ENCODE results near the gene RPL35. TPM values are rescaled to one million over a fixed set of nuclear protein-coding genes. Genes with fewer than 3 reads are reported as not detected.

RPL35 gene
- total and polyA plus RNA-seq, 9 donors = 752 to 7,796 (median 2,205) TPM

DNA sequence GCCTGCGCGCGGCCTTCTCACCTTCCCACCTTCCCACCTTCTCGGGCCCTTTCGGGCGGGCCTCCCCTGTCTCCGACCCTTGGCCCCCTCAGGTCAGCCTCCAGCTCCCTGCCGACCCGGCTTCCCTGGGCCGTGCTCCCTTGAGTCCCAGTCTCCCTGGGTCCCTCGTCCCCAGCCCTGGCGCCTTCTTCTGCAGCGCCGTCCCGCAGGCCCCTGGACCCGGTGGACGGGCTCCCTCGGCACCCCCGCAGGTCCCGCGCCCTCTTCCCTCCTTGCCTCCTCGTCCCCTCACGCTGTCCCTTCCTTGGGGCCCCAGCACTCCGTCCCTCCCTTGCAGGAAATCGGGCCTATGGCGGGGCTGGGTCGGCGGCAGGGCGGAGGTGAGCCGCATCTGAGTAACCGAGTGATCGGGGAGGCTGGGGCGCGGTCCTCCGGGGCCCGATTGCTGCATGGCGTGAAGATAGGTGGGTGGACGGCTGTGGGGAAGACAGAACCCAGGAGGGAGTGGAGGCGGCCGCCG, 7.8 kb upstream of the RPL35 start:
- intact Hi-C loops (cut with DNase I) = loop anchor here in 1 of 4 donors (10.0 kb wide), 1 partner anchor 275 kb away; the partner anchor contains the start of gene SCAI
- H3K27ac ChIP-seq = peak overlapping the region; percentile 10 to 79
- peak overlapping the region; percentile 81 for H3K4me3 ChIP-seq
- no peaks in the 10 kb centered on the region for H3K36me3 ChIP-seq
- TF ChIP-seq, protein P1, sequence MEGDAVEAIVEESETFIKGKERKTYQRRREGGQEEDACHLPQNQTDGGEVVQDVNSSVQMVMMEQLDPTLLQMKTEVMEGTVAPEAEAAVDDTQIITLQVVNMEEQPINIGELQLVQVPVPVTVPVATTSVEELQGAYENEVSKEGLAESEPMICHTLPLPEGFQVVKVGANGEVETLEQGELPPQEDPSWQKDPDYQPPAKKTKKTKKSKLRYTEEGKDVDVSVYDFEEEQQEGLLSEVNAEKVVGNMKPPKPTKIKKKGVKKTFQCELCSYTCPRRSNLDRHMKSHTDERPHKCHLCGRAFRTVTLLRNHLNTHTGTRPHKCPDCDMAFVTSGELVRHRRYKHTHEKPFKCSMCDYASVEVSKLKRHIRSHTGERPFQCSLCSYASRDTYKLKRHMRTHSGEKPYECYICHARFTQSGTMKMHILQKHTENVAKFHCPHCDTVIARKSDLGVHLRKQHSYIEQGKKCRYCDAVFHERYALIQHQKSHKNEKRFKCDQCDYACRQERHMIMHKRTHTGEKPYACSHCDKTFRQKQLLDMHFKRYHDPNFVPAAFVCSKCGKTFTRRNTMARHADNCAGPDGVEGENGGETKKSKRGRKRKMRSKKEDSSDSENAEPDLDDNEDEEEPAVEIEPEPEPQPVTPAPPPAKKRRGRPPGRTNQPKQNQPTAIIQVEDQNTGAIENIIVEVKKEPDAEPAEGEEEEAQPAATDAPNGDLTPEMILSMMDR (IDR thresholded peaks at IDR 0.05) = no peak
- TF ChIP-seq POLR2A (IDR thresholded peaks at IDR 0.05) (no peak), EP300 (IDR thresholded peaks at IDR 0.05) (no peak)
- H3K4me1 ChIP-seq (ENCODE audit: insufficient read depth) = peaks cover 14% of the 10 kb centered on the region
- peak in 1 of 5 donors; percentile 45 for DNase-seq
- H3K9me3 ChIP-seq = no peaks in the 10 kb centered on the region
- no peaks in the 10 kb centered on the region for H3K27me3 ChIP-seq
- 1% methylated on average over 40 to 41 of the region's 41 CpGs for WGBS, 3 donors

DNA sequence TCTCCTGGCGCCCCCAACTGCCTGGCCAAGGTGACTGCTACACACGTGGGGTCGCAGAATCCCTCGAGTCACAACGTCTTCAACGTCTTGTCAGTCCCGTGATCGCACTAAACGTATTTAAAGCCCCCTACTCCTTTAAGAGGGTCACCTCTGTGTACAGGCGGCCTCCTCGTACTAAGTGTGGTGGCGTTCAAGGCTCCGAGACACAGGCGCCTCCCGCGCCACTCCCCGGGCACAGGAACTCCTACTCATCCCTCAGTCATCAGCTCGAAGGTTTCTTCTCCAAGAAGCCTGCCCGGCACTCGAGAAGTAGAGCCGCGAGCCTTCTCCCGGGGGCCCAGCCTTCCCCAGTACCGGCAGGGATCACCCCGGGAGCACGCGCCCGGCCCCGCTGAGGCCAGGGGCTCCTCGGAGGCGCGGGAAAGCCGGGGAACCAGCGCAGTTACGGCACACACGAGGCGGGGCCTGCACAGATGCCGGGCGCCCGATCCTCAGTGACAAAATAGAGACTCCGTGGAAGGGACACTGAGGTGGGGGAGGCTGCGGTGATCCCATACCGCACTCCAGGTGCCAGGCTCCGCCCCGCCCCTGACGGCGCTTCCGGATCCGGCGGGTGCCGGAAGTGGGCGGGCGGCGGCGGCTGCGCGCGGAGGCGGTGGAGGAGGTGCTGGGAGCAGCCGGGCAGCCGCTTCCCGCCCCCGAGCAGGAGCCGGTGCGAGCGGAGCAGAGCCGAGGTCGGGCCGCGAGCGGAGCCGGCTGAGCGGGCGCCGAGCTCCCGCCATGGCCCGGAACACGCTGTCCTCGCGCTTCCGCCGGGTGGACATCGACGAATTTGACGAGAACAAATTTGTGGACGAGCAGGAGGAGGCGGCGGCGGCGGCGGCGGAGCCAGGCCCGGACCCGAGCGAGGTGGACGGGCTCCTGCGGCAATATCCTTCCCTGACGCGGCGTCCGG, 7.0 kb upstream of the RPL35 start:
- TF ChIP-seq EP300 (IDR thresholded peaks at IDR 0.05) (no peak), POLR2A (IDR thresholded peaks at IDR 0.05) (peak; percentile 94)
- TF ChIP-seq, protein P1 (IDR thresholded peaks at IDR 0.05) = no peak
- WGBS, 3 donors = 0 to 1% (median 1%) methylated on average over 65 to 101 of the region's 101 CpGs

DNA sequence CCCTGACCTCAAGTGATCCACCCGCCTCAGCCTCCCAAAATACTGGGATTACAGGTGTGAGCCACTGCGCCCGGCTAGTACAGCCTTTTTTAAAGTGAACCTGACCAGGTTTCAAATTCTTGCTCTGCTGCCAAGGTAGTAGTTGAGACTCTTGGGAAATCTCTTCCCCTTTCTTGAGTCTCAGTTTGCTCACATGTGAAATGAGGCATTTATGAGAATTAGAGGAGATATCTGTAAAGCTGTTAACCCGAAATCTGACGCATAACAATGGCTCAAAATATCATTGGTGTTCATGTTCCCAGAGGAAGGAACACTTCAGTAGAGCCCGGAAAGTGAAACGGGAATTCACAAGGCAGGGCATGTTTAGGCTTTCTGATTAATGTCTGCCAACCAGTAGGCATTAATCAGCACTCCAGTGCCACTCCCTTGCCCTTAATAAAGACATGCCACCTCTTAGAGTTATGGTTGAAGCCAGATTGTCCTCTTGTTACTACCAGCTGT, 1.7 kb upstream of the RPL35 start:
- H3K4me1 ChIP-seq (ENCODE audit: insufficient read depth) = peaks cover 10% of the 10 kb centered on the region
- H3K4me3 ChIP-seq = no peak overlapping the region
- DNase-seq = no peak
- whole genome bisulfite sequencing, 3 donors = 63 to 67% (median 67%) methylated on average over 7 of the region's 7 CpGs
- no peak for TF ChIP-seq POLR2A (IDR thresholded peaks at IDR 0.05)
- no peak overlapping the region for H3K27ac ChIP-seq
- intact Hi-C loops (cut with DNase I) = loop anchor here in 1 of 4 donors (10.0 kb wide), 1 partner anchor 281 kb away; the partner anchor contains the start of gene SCAI
- H3K9me3 ChIP-seq = no peaks in the 10 kb centered on the region
- no peaks in the 10 kb centered on the region for H3K36me3 ChIP-seq
- H3K27me3 ChIP-seq = no peaks in the 10 kb centered on the region

More for the DNA sequence above, 7.0 kb upstream of the RPL35 start:
- peak overlapping the region; percentile 26 to 79 for H3K27ac ChIP-seq
- DNase-seq = peak; percentile 81 to 91 (median 86)
- H3K4me1 ChIP-seq (ENCODE audit: insufficient read depth) = peaks cover 14% of the 10 kb centered on the region
- intact Hi-C loops (cut with DNase I) = loop anchor here in 1 of 4 donors (10.0 kb wide), 1 partner anchor 276 kb away; the partner anchor contains the start of gene SCAI
- peak overlapping the region; percentile 81 for H3K4me3 ChIP-seq
- H3K9me3 ChIP-seq = no peaks in the 10 kb centered on the region
- no peaks in the 10 kb centered on the region for H3K27me3 ChIP-seq
- no peaks in the 10 kb centered on the region for H3K36me3 ChIP-seq

DNA sequence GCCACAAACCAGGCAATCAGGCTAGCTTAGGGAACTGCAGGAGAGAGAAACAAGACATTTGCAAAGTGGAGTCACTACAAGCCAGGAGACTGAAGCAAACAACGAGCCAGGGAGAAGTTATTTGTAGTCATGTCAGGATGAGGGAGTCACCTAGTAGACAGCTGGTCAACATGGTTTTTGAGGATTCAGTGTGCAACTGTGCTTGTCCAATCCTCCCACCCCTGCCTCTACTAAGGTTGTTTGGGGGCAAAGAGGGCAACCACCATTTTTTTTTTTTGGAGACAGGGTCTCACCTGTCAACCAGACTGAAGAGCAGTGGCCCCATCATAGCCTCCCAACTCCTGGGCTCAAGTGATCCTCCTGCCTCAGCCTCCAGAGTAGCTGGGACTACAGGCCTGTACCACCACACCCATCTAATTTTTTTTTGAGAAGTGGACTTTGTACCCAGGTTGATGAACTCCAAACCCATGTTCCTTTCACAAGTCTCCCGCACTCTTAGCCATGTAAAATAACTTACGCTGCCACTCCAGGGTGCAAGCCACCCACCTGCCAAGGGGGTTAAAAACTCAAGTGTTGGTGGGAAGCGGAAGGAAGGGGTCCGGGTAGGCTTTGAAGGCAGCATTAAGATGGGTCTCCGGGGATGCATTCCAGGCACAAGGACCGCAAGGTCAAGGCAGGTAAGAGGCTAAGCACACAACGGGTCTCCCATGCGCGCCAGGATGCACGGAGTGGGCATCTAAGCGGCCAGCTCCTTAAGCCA, 995 bp downstream of the RPL35 start:
- H3K27me3 ChIP-seq = no peaks in the 10 kb centered on the region
- 6 to 8% (median 7%) methylated on average over 12 of the region's 12 CpGs for WGBS, 3 donors
- no peak for TF ChIP-seq POLR2A (IDR thresholded peaks at IDR 0.05)
- TF ChIP-seq, protein P1 (IDR thresholded peaks at IDR 0.05) = no peak
- no peak for TF ChIP-seq EP300 (IDR thresholded peaks at IDR 0.05)
- H3K9me3 ChIP-seq = no peaks in the 10 kb centered on the region
- intact Hi-C loops (cut with DNase I) = loop anchor here in 1 of 4 donors (10.0 kb wide), 1 partner anchor 284 kb away; the partner anchor contains the start of gene SCAI
- no peaks in the 10 kb centered on the region for H3K36me3 ChIP-seq
- peaks cover 6% of the 10 kb centered on the region for H3K4me1 ChIP-seq (ENCODE audit: insufficient read depth)
- DNase-seq = no peak
- peak overlapping the region; percentile 49 for H3K4me3 ChIP-seq
- H3K27ac ChIP-seq = peak overlapping the region; percentile 47 to 76

All from ovary (tissue), 9 donors.